HepG2 (cell line): ENCODE data around the gene JMJD8. TPM values are rescaled to one million over a fixed set of nuclear protein-coding genes. Genes with fewer than 3 reads are reported as not detected.

Experiments used
- CCAR2 ChIP-seq: fragments of 200-400 bp; formaldehyde crosslinking; optimal IDR thresholded peaks from 2 replicates; pipeline ENCODE3; 2018; ENCODE audit warnings: low read depth, mild to moderate bottlenecking, low read length, moderate library complexity
- CHCHD3 ChIP-seq: sonication (generic); formaldehyde crosslinking; IDR thresholded peaks from 2 replicates; pipeline ENCODE4 v1.8.0; 2022; ENCODE audit warnings: mild to moderate bottlenecking, missing genetic modification reagents, moderate library complexity
- GABPA ChIP-seq, 2 experiments: IDR thresholded peaks; 2 replicates each; pipeline ENCODE4 v1.6.1; 2011 to 2016; ENCODE audit warnings: low read depth in 2 of 2, low read length in 1 of 2, missing biosample characterization in 1 of 2, missing genetic modification characterization in 1 of 2
- WIZ ChIP-seq: sonication (generic); formaldehyde crosslinking; IDR thresholded peaks from 2 replicates; pipeline ENCODE4 v1.5.1; 2020; ENCODE audit warnings: mild to moderate bottlenecking, missing genetic modification reagents
- ZBTB1 ChIP-seq: sonication (generic); formaldehyde crosslinking; IDR thresholded peaks from 2 replicates; pipeline ENCODE4 v1.4.0; 2020; ENCODE audit warnings: missing genetic modification reagents, borderline replicate concordance
- ZBTB38 ChIP-seq: sonication (generic); formaldehyde crosslinking; IDR thresholded peaks from 2 replicates; pipeline ENCODE4 v1.5.1; 2020; ENCODE audit warnings: mild to moderate bottlenecking, missing genetic modification reagents
- ZNF274 ChIP-seq: sonication (generic); formaldehyde crosslinking; IDR thresholded peaks from 2 replicates; pipeline ENCODE4 v1.5.1; 2020; ENCODE audit warnings: mild to moderate bottlenecking, missing genetic modification reagents
- ZNF556 ChIP-seq: sonication (generic); formaldehyde crosslinking; IDR thresholded peaks from 2 replicates; pipeline ENCODE4 v1.4.0; 2020; ENCODE audit warnings: mild to moderate bottlenecking, missing genetic modification reagents, borderline replicate concordance
- ZNF629 ChIP-seq: sonication (generic); formaldehyde crosslinking; conservative IDR thresholded peaks from 2 replicates; pipeline ENCODE4 v1.5.0; 2020; ENCODE audit warnings: missing genetic modification reagents
- polyA plus RNA-seq, 8 experiments: library from polyadenylated mRNA; depleted of rRNA in 3 of 8; stranded (reverse) in 7 of 8; unstranded in 1 of 8; fragments of >200 nt; fragmentation: Illumina TruSeq in 4 of 8; extraction: Trizol in 4 of 8; gene quantifications; 2 replicates each; pipeline versions ENCODE4 v1.2.1 to v1.2.3, GENCODE V29; 2011 to 2016; ENCODE audit warnings: low read depth in 4 of 8, missing spikeins in 1 of 8, mixed read lengths in 1 of 8; ENCODE audit not compliant: insufficient read depth in 1 of 8
- total RNA-seq, 5 experiments: library from RNA; depleted of rRNA; stranded (reverse); fragments of >200 nt; fragmentation: Illumina TruSeq; extraction: Trizol; gene quantifications; 2 replicates each; pipeline ENCODE4 v1.2.3, GENCODE V29; 2016; ENCODE audit warnings: low read depth in 1 of 5
- TF ChIP-seq, protein P1 (sequence below): sonication (generic); formaldehyde crosslinking; IDR thresholded peaks from 2 replicates; pipeline ENCODE4 v1.5.0; 2020; ENCODE audit warnings: mild to moderate bottlenecking, missing genetic modification reagents, borderline replicate concordance
- TF ChIP-seq, protein P2 (sequence below): sonication (generic); formaldehyde crosslinking; IDR thresholded peaks from 2 replicates; pipeline ENCODE4 v1.5.1; 2020; ENCODE audit warnings: missing genetic modification reagents, mild to moderate bottlenecking, borderline replicate concordance

The JMJD8 gene
- total and polyA plus RNA-seq, 2 of the 13 experiments (the other 11 are each of a cell fraction or from before 2014, with no cell fraction given): 2.6 to 11.8 TPM

DNA sequence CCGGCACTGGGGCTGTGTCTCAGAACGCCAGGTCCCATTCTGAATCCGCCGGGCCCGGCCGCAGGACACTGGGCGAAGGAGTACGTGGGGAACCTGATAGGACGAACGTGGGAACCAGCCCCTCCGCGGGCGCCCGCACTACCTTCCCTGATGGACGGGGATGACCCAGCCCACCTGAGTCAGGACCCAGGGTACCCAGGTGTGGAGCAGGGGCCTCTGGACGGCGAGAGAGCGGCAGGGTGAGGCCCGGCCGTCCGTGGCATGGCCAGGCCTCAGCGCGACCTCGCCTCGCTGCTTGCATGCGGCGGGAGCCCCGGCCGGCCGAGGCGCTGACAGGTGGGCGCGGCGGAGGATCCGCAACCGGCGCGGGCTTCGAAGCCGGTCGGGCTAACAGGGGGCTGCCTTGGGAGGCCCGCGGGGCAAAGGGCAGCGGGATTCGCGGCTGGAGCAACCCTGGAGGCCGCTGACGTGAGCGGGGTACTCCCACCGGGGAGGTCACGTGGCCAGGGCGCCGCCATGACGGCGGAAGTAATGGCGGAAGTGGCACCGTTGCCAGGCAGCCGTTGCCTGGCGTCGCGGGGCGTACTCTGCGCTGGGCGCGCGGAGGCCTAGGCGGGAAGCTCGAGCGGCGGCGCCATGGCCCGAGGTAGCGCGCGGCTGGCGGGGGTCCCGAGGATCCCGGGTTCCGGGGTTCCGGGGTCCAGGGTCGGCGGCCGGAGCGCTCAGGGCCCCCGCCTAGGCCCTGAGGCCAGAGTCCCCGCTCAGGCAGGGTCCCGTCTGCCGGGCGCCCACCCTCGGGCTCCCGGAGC is 35.1 kb downstream of the JMJD8 start, which contains the start of gene WDR90 (continued):
- TF ChIP-seq, protein P1, sequence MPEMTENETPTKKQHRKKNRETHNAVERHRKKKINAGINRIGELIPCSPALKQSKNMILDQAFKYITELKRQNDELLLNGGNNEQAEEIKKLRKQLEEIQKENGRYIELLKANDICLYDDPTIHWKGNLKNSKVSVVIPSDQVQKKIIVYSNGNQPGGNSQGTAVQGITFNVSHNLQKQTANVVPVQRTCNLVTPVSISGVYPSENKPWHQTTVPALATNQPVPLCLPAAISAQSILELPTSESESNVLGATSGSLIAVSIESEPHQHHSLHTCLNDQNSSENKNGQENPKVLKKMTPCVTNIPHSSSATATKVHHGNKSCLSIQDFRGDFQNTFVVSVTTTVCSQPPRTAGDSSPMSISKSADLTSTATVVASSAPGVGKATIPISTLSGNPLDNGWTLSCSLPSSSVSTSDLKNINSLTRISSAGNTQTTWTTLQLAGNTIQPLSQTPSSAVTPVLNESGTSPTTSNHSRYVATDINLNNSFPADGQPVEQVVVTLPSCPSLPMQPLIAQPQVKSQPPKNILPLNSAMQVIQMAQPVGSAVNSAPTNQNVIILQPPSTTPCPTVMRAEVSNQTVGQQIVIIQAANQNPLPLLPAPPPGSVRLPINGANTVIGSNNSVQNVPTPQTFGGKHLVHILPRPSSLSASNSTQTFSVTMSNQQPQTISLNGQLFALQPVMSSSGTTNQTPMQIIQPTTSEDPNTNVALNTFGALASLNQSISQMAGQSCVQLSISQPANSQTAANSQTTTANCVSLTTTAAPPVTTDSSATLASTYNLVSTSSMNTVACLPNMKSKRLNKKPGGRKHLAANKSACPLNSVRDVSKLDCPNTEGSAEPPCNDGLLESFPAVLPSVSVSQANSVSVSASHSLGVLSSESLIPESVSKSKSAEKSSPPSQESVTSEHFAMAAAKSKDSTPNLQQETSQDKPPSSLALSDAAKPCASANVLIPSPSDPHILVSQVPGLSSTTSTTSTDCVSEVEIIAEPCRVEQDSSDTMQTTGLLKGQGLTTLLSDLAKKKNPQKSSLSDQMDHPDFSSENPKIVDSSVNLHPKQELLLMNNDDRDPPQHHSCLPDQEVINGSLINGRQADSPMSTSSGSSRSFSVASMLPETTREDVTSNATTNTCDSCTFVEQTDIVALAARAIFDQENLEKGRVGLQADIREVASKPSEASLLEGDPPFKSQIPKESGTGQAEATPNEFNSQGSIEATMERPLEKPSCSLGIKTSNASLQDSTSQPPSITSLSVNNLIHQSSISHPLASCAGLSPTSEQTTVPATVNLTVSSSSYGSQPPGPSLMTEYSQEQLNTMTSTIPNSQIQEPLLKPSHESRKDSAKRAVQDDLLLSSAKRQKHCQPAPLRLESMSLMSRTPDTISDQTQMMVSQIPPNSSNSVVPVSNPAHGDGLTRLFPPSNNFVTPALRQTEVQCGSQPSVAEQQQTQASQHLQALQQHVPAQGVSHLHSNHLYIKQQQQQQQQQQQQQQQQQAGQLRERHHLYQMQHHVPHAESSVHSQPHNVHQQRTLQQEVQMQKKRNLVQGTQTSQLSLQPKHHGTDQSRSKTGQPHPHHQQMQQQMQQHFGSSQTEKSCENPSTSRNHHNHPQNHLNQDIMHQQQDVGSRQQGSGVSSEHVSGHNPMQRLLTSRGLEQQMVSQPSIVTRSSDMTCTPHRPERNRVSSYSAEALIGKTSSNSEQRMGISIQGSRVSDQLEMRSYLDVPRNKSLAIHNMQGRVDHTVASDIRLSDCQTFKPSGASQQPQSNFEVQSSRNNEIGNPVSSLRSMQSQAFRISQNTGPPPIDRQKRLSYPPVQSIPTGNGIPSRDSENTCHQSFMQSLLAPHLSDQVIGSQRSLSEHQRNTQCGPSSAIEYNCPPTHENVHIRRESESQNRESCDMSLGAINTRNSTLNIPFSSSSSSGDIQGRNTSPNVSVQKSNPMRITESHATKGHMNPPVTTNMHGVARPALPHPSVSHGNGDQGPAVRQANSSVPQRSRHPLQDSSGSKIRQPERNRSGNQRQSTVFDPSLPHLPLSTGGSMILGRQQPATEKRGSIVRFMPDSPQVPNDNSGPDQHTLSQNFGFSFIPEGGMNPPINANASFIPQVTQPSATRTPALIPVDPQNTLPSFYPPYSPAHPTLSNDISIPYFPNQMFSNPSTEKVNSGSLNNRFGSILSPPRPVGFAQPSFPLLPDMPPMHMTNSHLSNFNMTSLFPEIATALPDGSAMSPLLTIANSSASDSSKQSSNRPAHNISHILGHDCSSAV: no peak
- TF ChIP-seq ZBTB38 (CRISPR knock-in tag) (peak; percentile 82), ZBTB1 (CRISPR knock-in tag) (no peak), ZNF556 (peak; percentile 28; the same call in 1 of the 2 replicates), GABPA (IDR thresholded peaks at IDR 0.05; ENCODE audit: low read depth, low read length) (peak; percentile 92), GABPA (CRISPR knock-in tag; IDR thresholded peaks at IDR 0.05; ENCODE audit: low read depth) (peak; percentile 90), WIZ (no peak; the same call in 1 of the 2 replicates), CCAR2 (no peak), CHCHD3 (peak; percentile 96), ZNF274 (peak; percentile 56), ZNF629 (CRISPR knock-in tag) (peak; percentile 44; the same call in 1 of the 2 replicates)
- TF ChIP-seq, protein P2, sequence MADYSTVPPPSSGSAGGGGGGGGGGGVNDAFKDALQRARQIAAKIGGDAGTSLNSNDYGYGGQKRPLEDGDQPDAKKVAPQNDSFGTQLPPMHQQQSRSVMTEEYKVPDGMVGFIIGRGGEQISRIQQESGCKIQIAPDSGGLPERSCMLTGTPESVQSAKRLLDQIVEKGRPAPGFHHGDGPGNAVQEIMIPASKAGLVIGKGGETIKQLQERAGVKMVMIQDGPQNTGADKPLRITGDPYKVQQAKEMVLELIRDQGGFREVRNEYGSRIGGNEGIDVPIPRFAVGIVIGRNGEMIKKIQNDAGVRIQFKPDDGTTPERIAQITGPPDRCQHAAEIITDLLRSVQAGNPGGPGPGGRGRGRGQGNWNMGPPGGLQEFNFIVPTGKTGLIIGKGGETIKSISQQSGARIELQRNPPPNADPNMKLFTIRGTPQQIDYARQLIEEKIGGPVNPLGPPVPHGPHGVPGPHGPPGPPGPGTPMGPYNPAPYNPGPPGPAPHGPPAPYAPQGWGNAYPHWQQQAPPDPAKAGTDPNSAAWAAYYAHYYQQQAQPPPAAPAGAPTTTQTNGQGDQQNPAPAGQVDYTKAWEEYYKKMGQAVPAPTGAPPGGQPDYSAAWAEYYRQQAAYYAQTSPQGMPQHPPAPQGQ (CRISPR knock-in tag): 0 out of 2 replicates have a peak, but pooled peaks have one; percentile 26
